Muscle of arm (tissue), 12 donors: Measurements from ENCODE around the gene CISD3. TPM values are rescaled to one million over a fixed set of nuclear protein-coding genes. Genes with fewer than 3 reads are reported as not detected.
"Not testable (repeated sequence)": the region's sequence is repeated elsewhere in the genome, so short reads cannot be mapped to it uniquely, and the experiment has no call there.

Experiments used
- DNase-seq: peaks from one replicate; pipeline ENCODE4 v3.0.0-alpha.2; 2013
- polyA plus RNA-seq, 12 donors: library from polyadenylated mRNA; unstranded; fragments of 120-200 nt; gene quantifications; one replicate each; pipeline ENCODE4 v1.2.1, GENCODE V29; 2013; ENCODE audit not compliant: insufficient read length in 12 of 12

CISD3 gene
- polyA plus RNA-seq, 12 donors: 10.7 to 17.4 (median 13.3) TPM; not detected in 1

GRCh38 chr17:38724337-38724988 is 5.7 kb upstream of the CISD3 start:
- DNase-seq: no peak

- no peak for DNase-seq
These were observed 5.1 kb upstream of the CISD3 start for GRCh38 chr17:38725066-38725465.

GRCh38 chr17:38726145-38726544 is 4.0 kb upstream of the CISD3 start:
- DNase-seq: not testable (repeated sequence)

GRCh38 chr17:38727736-38728135 is 2.4 kb upstream of the CISD3 start:
- no peak for DNase-seq

GRCh38 chr17:38728290-38728831 is 1.8 kb upstream of the CISD3 start:
- no peak for DNase-seq

GRCh38 chr17:38729368-38729885 is 714 bp upstream of the CISD3 start:
- no peak for DNase-seq

- DNase-seq: no peak
These were observed 612 bp downstream of the CISD3 start for GRCh38 chr17:38730526-38731379.

- DNase-seq: no peak
These were observed 1.6 kb downstream of the CISD3 start for GRCh38 chr17:38731526-38732294.

- no peak for DNase-seq
These were observed 2.5 kb downstream of the CISD3 start for GRCh38 chr17:38732376-38733281.

- no peak for DNase-seq
These were observed 3.3 kb downstream of the CISD3 start for GRCh38 chr17:38733282-38733981.

- no peak for DNase-seq
These were observed 4.1 kb downstream of the CISD3 start for GRCh38 chr17:38733982-38734973.

GRCh38 chr17:38735161-38735997 is 5.2 kb downstream of the CISD3 start:
- no peak for DNase-seq

GRCh38 chr17:38738007-38738662 is 8.0 kb downstream of the CISD3 start:
- DNase-seq: no peak

GRCh38 chr17:38738686-38739085 is 8.5 kb downstream of the CISD3 start:
- no peak for DNase-seq

- no peak for DNase-seq
These were observed 9.2 kb downstream of the CISD3 start for GRCh38 chr17:38739305-38739704.

- no peak for DNase-seq
These were observed 9.9 kb downstream of the CISD3 start for GRCh38 chr17:38740044-38740443.

GRCh38 chr17:38740806-38741205 is 10.7 kb downstream of the CISD3 start:
- DNase-seq: no peak
